Measurements from ENCODE around the gene SMIM10L2A.

DNA sequence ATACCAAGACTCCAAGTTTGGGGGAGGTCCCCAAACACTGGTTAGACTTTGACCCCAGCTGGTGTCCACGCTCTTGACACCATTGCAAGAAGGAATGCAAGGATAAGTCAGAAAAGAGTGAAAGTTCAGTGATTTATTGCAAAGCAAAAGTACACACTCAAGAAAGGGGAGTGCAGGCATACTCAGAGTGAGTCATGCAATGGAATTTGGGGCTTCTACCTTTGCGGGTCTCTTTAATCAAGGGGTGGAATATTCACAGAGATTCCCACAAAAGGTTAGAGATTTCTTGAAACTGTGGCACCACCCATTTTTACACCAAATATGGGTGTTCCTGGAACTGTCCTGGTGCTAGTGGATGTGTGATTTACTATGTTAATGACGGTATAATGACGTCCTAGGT lies 5.2 kb upstream of the SMIM10L2A start:
- TF ChIP-seq CTCF (IDR thresholded peaks at IDR 0.05) (no peak), POLR2A (IDR thresholded peaks at IDR 0.05) (no peak)
